HG03460 (cell line): ENCODE results near the gene CACNG4.

ENCODE experiments used
- ATAC-seq: cut with Tn5 transposase; IDR thresholded peaks from one replicate; pipeline ENCODE4 v1.9.1; 2021; ENCODE audit not compliant: unreplicated experiment

Gene CACNG4

GRCh38 chr17:66943484-66943883 lies 21.0 kb upstream of the CACNG4 start:
- no peak for ATAC-seq

GRCh38 chr17:66944351-66945146 lies 20.0 kb upstream of the CACNG4 start:
- no peak for ATAC-seq

GRCh38 chr17:66945147-66945835 lies 19.2 kb upstream of the CACNG4 start:
- no peak for ATAC-seq

GRCh38 chr17:66946251-66946650 lies 18.3 kb upstream of the CACNG4 start:
- ATAC-seq, result no peak

GRCh38 chr17:66947311-66947710 lies 17.2 kb upstream of the CACNG4 start:
- ATAC-seq, result no peak

- ATAC-seq, result no peak
These were observed 16.3 kb upstream of the CACNG4 start for GRCh38 chr17:66948061-66948750.

GRCh38 chr17:66949501-66949900 lies 15.0 kb upstream of the CACNG4 start:
- ATAC-seq, result no peak

GRCh38 chr17:66950325-66950724 lies 14.2 kb upstream of the CACNG4 start:
- ATAC-seq, result no peak

GRCh38 chr17:66950886-66951604 lies 13.5 kb upstream of the CACNG4 start:
- no peak for ATAC-seq

GRCh38 chr17:66951605-66951953 lies 12.9 kb upstream of the CACNG4 start:
- ATAC-seq, result no peak

GRCh38 chr17:66952031-66952524 lies 12.4 kb upstream of the CACNG4 start:
- ATAC-seq, result no peak

GRCh38 chr17:66952681-66953629 lies 11.6 kb upstream of the CACNG4 start:
- ATAC-seq, result no peak

- no peak for ATAC-seq
These were observed 10.9 kb upstream of the CACNG4 start for GRCh38 chr17:66953630-66954020.

- ATAC-seq, result no peak
These were observed 9.9 kb upstream of the CACNG4 start for GRCh38 chr17:66954632-66955031.

- ATAC-seq, result no peak
These were observed 8.7 kb upstream of the CACNG4 start for GRCh38 chr17:66955821-66956220.

GRCh38 chr17:66956941-66957340 lies 7.6 kb upstream of the CACNG4 start:
- no peak for ATAC-seq

- no peak for ATAC-seq
These were observed 7.2 kb upstream of the CACNG4 start for GRCh38 chr17:66957343-66957742.

GRCh38 chr17:66957951-66958579 lies 6.4 kb upstream of the CACNG4 start:
- no peak for ATAC-seq

GRCh38 chr17:66959641-66960375 lies 4.7 kb upstream of the CACNG4 start:
- no peak for ATAC-seq
